Nucleus accumbens (tissue), 56 donors: Measurements from ENCODE around the gene PTPRH.

Source experiments
- DNase-seq, 56 donors: peaks; one replicate each; lab custom pipeline; 2025; lab: John Stamatoyannopoulos, UW

Gene PTPRH

DNA sequence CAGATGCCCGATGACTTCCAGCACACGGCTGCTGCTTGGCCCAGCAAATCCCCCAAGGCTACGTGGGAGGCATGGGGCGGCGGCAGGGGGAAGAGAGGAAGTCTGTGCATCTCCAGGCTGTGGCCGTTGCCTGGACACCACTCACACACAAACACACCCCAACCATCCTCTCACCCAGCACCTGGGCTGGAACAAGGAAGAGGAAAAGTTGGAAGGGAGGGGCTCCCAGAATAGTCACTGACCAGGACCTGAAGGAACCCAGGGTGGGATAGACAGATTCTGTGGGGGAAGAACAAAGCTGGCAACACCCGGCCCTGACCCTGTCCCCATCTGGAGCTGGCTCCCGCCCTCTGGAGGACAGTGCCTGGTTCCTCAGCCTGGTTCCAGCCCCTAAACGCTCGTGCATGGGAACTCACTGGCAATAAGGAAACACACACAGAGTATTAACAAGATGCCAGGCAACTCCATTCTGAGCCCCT, 38.4 kb upstream of the PTPRH start:
- no peak for DNase-seq

DNA sequence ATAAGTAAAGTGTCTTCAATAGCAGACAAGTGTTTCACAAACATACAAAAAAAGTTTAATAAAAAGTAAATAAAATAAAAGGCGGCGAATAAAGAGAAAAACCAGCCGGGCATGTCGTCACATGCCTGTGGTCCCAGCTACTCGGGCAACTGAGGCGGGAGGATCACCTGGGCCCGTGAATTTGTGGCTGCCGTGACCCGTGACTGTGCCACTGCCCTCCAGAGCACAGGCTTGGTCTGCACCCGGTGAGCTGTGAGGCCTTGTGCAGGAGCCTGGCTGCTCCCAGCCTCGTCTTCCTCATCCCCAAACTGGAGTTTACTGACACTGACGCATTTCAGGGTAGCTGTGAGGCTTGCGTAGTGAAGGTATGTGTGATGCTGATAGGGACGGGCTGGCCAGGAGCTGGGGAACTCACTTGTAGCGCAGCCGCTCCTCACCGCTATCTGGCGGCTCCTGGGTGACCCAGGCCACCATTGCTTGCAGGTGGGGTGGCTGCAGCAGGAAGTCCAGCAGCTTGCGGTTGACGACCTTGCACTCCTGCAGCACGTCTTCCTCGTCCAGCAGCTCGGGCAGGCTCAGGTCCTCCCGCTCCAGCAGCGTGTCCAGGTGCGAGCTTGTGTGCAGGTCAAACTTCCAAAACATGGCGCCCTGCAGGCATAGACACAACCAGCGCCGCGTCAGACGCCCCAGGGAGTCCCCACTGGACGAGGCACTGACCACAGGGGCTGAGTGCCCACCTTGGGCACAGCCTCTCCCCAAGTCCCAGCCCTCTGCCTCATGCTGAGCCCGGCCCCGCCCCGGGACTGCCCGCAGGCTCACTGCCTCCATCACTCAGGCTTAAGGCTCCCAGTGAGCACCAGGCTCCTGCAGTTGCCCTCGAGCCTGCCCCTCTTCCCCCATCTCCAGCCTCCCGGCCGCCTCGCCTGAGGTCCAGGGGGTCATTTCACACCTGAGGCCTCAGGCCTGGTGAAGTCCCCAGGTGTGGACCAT, 37.5 kb upstream of the PTPRH start:
- no peak for DNase-seq

DNA sequence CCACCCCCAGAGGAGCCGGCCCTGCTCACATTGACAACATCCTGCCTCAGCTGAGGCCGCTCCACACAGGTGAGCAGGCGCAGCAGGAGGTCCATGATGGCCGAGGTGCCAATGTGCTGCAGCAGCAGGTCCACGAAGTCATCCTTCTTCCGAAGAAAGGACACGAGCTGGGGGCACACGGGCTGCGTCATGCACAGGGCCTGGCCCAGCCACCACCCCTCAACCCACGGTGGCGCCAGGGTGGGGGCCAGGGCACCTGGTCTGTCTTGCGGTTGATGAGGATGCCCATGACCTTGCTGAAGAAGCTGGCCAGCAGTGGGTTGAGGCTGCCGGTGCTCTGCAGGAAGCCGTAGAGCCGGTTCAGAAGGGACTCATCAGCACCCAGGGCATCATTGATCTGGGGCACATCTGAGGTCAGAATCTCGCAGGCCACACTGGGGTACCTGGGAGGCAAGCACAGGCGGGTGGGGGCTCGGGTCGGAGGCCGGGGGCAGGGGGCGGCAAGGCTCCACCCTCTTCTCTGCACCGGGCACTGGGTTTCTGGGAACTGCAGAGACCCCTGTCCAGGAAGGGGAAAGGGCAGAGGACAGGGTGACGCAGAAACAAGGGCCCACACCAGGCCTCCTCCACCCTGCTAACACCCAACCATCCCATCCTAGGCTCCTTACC, 36.1 kb upstream of the PTPRH start:
- DNase-seq, result no peak

DNA sequence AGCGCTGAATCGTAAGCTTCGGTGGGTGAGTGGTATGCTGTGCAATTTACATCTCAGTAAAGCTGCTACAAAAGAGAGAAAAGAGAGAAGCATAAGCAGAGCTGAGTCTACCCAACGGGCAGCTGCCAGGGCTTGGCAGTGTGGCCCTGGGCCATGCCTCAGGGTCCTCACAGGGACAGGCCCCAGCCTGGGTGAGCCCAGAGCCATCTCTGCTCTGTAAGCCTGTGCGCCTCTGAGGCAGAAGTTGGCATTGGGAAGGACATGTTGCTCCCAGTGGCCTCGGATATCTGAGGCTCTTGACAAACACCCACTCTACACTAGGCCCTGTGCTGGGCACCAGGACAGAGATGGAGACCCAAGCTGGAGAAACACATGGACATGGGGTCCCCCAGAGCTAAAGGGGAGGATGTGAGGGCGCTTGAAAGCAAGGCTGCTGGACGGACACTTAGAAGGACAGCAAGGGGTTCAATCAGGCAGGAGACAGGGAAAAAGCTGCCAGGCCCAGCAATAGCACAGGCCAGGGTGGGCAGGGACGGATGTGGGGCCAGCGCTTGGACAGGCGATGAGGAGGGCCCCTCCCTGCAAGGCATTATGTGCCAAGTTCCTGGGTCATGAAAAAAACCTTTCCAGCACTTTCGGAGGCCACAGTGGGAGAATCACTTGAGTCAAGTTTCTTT, 34.8 kb upstream of the PTPRH start:
- no peak for DNase-seq

DNA sequence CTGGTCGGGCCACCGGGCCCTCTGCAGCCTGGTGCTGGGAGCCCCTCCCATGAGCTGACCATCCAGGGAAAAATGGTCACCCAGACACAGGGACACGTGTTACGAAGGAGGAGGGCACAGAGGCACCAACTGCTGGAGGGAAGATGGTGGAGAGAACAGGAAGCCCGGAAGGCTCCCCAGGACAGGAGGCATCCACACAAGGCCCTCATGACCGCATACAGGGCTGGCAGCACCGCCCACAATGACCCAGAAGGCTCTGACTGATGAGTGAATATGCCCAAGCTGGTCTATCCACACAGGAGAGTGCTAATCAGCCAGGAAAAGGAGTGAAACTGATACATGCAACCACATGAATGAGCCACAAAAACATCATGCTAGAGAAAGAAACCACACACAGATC, 33.2 kb upstream of the PTPRH start:
- DNase-seq, result no peak

DNA sequence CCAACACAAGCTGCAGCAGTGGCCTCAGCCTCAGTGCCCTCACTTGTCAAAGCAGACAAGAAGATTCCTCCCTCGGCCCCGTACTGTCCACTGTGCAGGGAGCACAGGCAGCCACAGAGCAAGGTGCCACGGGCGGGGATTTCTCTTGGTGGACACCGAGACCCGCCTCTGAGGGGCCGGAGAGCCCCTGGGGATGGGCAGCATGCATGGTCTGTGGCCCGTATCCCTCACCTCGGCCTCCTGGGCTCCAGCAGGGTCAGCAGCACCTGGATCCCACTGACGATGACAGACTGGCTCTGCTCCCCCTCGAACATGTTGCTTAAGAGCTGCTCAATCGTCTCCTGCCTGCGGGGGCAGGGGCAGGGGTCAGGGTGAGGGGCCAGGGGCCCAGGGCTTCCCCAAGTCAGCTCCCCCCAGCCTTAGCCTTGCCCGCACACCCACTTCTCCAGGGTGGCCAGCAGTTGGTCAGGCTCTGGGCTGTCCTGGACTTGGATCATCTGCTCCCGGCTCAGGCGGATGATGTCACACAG, 32.7 kb upstream of the PTPRH start:
- no peak for DNase-seq

DNA sequence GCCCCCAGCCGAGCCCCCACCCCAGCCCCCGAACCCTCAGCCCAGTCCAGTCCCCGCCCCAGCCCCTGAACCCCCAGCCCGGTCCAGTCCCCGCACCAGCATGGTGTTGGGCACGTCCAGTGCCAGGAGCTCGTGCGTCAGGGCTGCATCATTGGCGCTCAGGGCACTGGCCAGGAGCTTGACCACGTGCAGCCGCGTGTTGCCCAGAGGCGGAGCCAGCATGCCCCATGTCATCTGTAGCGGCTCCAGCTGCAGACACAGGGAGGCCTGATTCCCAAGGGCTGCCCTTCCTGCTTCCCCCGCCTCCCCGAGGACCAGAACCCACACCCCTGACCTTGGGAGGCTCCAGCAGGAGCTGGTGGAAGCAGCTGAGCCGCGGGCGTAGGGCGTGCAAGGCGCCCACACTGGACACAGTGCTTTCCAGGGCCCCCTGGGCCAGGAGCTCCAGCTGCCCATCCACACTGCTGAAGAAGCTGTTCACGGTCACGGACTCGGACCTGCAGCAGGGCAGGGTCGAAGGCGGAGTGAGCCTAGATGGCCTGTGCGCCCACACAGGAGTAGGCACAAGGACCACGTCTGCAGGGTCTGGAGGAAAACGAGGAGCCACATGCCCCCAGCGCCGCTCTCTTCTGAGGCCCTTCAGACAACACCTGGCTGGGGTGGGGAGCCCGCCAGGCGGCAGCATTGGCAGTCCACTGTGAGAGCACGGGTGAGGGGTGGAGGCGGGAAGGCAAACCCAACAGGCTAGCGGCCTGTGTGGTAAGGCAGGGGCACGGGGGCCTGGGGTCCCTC, 32.0 kb upstream of the PTPRH start:
- no peak for DNase-seq

DNA sequence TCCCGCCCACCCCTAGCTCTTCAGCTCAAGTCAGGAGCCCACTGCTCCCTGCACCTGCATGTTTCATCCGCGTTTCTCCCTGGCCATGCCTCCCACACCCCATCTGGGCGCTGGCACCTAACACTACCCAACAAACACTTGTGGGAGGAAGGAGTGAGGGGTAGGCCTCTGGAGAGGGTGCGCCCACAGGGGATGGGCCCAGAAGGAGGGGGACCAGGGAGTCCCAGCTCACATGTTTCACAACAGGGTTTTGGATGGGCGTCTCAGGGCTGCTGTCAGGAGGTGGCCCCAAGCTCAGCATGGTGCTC, 31.4 kb upstream of the PTPRH start:
- DNase-seq, result no peak

DNA sequence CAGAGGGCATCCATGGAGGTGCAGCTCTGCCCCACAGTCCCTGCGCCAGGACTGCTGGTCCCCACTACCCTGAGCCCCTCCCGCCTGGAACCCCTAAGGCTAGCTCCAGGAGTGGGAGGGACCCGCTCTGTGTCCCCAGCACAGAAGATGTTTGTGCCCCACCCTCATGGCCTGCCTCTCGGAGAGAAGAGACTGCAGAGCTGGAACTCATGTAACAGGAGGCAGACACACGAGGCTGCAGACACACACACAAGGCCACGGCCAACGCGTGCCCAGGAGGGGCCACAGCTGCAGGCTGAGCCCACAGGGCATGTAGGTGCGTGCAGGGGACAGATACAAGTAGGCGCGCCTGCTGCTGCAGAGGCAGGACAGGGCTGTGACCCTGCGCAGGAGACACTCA, 29.7 kb upstream of the PTPRH start:
- no peak for DNase-seq

DNA sequence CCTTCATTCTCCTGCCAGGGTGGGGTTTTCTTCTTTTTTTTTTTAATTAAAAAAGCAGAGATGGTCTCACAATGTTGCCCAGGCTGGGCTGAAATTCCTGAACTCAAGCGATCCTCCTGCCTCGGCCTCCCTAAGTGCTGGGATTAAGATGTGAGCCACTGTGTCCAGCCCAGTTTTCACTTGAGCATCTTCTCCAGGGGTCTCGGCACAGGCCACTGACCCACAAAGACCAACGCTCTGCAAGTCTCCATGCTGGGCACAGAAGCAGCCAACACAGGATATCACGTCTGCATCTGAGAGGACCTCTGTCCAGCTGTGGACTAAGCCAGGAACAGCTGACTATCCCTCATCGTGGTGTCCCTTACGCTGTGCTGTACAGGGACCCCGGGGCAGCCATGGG, 28.7 kb upstream of the PTPRH start:
- no peak for DNase-seq

DNA sequence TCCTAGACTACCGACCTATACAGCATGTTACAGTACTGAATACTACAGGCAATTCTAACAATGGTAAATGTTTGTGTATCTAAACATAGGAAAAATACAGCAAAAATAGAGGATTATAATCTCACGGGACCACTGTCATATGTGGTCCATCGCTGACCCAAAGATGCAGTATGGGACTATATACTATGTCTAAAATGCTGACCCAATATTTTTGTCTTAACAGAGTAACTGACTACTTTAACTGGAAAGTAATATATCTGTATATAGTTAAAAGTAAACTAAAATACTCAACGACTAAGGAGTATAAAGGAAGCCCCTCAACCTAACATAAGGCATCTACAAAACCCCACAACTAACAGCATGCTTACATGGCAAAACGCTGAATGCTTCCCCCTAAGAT, 23.7 kb upstream of the PTPRH start:
- no peak for DNase-seq

DNA sequence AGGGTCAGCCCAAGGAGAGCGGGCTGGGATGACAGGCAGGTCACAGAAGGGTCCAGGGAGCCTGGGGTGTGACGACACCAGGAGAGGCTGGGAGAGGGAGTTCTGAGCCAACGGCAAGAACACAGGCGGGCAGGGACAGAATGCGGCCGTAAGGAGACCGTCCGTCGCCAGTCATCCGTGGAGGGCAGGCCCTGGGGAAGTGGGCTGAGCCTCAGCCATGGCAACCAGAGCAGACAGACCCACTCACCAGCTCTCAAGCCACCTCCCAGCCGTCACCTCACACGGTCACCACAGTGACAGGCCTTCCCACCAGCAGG, 22.9 kb upstream of the PTPRH start:
- DNase-seq, result no peak

DNA sequence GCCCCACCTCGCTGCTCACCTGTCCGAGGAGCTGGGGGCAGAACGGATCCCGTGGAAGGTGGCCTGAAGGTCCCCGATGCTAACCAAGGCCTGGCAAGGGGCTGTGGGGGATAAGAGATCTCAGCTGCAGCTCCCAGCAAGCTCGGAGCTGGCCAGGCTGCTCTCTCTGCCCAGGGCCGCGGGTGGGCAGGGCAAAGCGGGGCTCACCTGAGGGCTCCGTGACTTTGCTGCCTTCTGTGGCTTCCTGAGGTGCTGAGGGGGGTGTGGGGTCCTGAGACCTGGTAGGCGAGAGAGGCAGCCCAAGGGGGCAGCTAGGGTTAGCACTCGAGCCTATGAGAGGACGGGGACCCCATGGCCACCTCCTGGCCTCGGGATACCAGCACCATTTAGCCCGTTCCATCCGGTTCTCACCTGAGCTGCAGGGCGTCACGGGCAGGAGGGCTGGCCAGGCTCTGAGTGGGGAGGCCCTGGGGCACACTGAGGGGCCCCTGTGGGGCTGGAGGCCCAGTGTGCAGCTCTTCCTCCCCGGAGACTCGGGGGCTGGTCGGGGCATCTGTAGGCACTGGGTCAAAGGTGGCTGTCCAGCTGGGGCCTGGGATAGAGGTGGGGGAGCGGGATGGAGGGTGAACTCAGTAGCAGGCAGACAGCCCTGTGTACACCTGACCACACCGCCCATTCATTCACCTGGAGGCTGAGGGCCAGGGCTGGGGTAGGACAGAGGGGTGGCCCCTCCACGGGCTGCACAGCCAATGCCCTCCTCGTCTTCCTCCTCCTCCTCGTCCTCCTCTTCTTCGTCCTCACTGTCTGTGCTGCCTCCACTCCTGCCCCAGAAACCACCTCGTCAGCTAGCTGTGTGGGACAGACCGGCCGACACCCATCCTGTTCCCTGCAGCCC, 22.3 kb upstream of the PTPRH start:
- no peak for DNase-seq

DNA sequence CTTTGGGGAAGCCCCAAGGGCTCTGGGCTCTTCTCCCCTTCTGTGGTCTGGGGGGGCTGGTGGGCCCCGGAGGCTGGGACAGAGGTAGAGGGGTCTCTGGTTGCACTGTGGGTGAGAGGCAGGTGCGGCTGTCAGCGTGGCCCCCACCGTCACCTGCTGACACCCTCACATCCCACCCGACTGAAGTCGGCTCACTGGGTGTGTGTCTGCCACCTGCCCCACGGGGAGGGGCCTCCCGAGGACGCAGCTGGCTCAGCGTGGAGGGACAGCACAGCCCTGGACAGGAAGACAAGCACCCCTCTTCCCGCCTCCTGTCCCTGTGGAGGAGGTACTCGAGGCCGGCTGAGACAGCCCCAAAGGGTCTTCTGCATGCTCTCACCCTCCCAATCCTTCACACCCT, 21.5 kb upstream of the PTPRH start:
- no peak for DNase-seq

DNA sequence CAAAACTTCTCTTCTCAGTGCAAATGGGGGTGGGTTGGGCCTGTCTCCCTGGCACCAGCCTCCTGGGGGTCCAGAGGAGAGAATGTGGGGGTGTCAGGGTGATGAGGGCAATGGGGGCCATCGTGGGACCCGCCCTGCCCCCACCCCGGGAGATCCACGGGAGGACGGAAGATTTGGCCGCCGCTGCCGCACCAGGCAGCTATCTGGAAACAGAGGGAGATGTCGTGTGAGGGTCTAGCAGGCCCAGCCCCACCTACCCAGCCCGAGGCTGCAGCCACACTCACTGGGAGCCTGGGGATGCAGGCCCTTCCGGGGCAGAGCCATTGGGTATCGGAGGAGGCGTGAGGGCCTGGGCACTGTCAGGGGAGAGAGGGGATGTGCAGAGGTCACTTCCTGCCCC, 21.0 kb upstream of the PTPRH start:
- no peak for DNase-seq

DNA sequence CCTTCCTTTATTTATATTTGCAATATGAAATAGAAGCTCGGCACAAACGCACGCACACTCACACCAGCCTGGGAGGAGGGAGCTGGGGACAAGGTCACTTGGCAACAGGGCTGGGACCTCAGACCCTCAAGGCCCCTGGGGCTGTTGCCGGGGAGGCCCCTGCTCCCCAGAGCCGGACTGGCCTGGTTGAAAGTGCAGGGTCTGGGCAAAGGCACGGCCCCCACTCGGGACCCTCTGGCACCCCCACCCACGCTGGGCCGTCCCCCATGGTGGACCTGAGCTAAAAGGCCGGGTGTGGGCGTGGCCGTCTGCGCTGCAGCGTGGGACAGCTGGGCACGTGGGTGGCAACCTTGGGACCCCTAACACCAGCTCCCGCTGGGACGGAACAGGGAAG, 20.5 kb upstream of the PTPRH start:
- no peak for DNase-seq

DNA sequence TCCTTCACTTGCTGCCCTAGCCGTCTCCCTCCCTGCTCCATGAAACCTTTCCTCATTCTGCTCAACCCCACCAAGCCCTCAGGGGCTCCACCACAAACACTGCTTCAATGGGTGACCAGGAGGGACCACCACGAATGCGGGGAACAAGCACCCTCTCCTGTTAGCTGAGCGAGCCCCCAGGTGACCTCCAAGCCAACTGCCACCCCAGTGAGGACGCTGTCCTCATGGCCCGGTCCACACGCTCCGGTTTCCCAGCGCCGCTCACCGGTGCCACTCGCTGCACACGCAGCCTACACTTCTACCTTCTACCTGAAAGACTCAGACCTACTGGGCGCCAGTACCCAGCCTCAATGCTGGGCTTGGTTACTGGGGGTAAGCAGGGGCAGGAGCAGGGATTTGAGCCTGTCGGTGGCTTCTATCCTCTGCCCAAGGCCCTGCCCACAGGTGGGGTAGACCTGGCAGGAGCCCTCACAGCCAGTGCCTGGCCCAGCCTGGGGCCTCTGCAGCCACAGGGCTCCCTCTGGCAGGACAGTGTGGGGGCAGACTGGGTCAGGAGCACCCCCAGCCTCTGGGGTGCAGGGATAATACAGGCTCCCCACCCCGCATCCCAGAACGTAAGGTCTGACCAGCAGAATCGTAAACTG, 20.0 kb upstream of the PTPRH start:
- DNase-seq, result no peak

DNA sequence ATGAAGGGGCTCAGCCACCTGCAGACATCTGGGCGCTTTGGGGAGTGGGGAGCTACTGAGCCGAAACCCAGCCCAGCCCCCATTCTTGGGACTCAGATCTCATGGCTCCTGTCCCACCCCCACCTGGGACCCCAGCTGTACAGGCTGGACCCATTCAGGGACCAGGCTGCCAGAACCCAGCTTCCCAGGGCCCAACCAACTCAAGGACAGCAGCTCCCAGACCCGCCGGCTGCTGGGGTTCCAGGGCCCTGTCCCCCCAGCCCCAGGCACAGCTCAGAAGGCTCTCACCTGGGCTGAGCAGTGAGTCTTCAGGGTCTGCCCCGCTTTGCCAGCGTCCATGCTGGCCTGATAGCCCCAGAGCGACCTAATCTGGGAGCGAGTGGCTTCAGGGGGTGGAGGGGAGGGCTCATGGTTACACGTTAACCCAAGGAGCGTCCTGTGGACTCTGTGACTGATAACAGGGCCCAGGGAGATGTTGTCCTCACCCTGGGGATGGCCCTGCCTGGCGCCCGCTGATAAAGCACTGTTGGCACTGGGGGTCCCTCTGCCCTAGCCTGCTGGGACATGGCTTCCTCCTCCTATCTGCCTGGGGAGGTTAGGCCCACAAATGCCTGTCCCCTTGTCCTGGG, 19.2 kb upstream of the PTPRH start, which contains the start of gene TMEM86B:
Gene TMEM86B, minus strand, starts transcription at position 361 of the 629 bp plus-strand sequence. Its CDS starts 22 bp downstream, at position 339.
- DNase-seq, result no peak
